SJCRH30 (cell line): ENCODE data around the gene FRMD5. TPM values are rescaled to one million over a fixed set of nuclear protein-coding genes. Genes with fewer than 3 reads are reported as not detected.
"Not testable (repeated sequence)": the region's sequence is repeated elsewhere in the genome, so short reads cannot be mapped to it uniquely, and the experiment has no call there.

Experiments used
- DNase-seq, 2 experiments: peaks; one replicate each; pipeline ENCODE4 v3.0.0-alpha.2; 2015 to 2020
- H3K27ac ChIP-seq: fragments of 250-450 bp; sonication (Bioruptor Pico); 2 replicates; pipeline ENCODE4 v1.5.1; 2020; ENCODE audit warnings: mild to moderate bottlenecking, moderate library complexity
- H3K27me3 ChIP-seq: fragments of 250-450 bp; sonication (Bioruptor Pico); 2 replicates; pipeline ENCODE4 v1.5.1; 2020; ENCODE audit warnings: mild to moderate bottlenecking, moderate library complexity
- H3K36me3 ChIP-seq: fragments of 250-450 bp; sonication (Bioruptor Pico); 2 replicates; pipeline ENCODE4 v1.5.1; 2020; ENCODE audit warnings: mild to moderate bottlenecking, moderate library complexity
- H3K4me1 ChIP-seq: fragments of 250-450 bp; sonication (Bioruptor Pico); 2 replicates; pipeline ENCODE4 v1.5.1; 2020; ENCODE audit warnings: mild to moderate bottlenecking, moderate library complexity
- H3K4me3 ChIP-seq: fragments of 250-450 bp; sonication (Bioruptor Pico); 2 replicates; pipeline ENCODE4 v1.5.1; 2020; ENCODE audit warnings: mild to moderate bottlenecking, moderate library complexity
- H3K9me3 ChIP-seq: fragments of 250-450 bp; sonication (Bioruptor Pico); replicated peaks from 2 replicates; pipeline ENCODE4 v1.5.1; 2020; ENCODE audit warnings: mild to moderate bottlenecking, moderate library complexity
- total RNA-seq: library from RNA; depleted of rRNA; stranded (reverse); fragments of >200 nt; shearing (Covaris generic); gene quantifications from 2 replicates; pipeline ENCODE4 v1.2.3, GENCODE V29; 2014; rRNA removed

The FRMD5 gene
- 0.46 and 0.49 TPM in 2 replicates for total RNA-seq

GRCh38 chr15:44195151-44195740 lies at the start of gene FRMD5:
TSS of gene FRMD5 (minus strand) at chr15:44195271.
- Histone ChIP-seq H3K9me3 (no peaks in the 10 kb centered on the region), H3K36me3 (no peaks in the 10 kb centered on the region), H3K4me1 (no peaks in the 10 kb centered on the region), H3K27me3 (peaks cover 9% of the 10 kb centered on the region; the same call in 1 of the 2 replicates), H3K4me3 (peak within 1 kb of the TSS; percentile 64), H3K27ac (no peak within 1 kb of the TSS)
- DNase-seq, result peak; percentile 89 to 95

DNA sequence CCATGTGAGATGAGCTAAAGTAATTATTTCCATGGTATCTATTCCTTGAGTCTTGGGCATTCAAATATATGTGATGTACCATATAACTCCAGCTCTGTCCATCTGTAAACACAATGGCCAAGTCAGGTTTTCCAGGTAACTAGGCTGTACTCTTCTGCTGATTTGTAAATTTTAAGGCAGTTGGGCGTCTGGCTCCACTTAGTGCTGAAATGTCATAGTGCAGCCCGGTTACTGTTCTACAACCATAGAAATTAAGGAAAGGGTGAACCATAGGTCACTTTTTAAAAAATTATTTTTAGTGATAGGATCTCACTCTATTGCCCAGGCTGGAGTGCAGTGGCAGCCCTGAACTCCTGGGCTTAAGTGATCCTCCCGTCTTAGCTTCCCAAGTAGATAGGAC lies 48.8 kb upstream of the FRMD5 start:
- peaks cover 11% of the 10 kb centered on the region for H3K4me1 ChIP-seq
- no peaks in the 10 kb centered on the region for H3K9me3 ChIP-seq
- H3K27ac ChIP-seq, result no peak overlapping the region
- H3K4me3 ChIP-seq, result no peak overlapping the region
- H3K36me3 ChIP-seq, result no peaks in the 10 kb centered on the region
- no peaks in the 10 kb centered on the region for H3K27me3 ChIP-seq
- no peak for DNase-seq

DNA sequence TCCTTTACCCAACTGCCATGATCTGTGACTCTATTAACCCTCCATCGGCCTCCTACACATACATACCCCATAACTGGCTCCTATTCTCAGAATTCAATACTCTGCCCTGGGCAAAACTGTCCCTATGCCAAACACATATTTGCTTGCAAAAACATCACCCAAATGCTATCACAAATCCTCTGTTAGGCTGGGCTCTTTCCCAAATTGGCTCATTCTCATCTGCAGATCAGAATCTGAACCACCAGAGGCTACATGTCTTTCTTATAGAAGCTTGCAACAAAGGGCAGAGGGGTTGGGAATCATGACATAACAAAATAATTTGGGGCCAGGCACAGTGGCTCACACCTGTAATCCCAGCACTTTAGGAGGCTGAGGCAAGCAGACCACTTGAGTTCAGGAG lies 48.1 kb upstream of the FRMD5 start:
- Histone ChIP-seq H3K36me3 (no peaks in the 10 kb centered on the region), H3K27ac (no peak overlapping the region), H3K27me3 (no peaks in the 10 kb centered on the region), H3K4me3 (no peak overlapping the region), H3K9me3 (no peaks in the 10 kb centered on the region), H3K4me1 (peaks cover 11% of the 10 kb centered on the region)
- peak in 1 of 2 experiments; percentile 29 for DNase-seq

- H3K27me3 ChIP-seq, result no peaks in the 10 kb centered on the region
- no peaks in the 10 kb centered on the region for H3K36me3 ChIP-seq
- no peak overlapping the region for H3K4me3 ChIP-seq
- no peak for DNase-seq
- H3K27ac ChIP-seq, result no peak overlapping the region
- no peaks in the 10 kb centered on the region; the same call in 1 of the 2 replicates for H3K9me3 ChIP-seq
- H3K4me1 ChIP-seq, result no peaks in the 10 kb centered on the region
Measured at GRCh38 chr15:44231842-44232241, 36.8 kb upstream of the FRMD5 start.

DNA sequence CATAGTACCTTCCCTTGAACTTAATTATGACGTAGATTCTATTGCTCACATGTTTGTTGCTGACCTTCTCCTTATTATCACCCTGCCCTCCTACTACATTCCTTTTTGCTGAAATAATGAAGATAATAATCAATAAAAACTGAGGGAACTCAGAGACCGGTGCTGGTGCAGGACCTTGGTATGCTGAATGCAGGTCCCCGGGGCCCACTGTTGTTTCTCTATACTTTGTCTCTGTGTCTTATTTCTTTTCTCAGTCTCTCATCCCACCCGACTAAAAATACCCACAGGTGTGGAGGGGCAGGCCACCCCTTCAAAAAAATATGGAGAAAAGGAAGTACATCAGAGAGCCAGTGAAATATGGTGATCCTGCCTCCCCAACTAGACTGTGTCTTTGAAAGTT lies 34.2 kb upstream of the FRMD5 start:
- not testable (repeated sequence) for H3K4me3 ChIP-seq, H3K36me3 ChIP-seq, H3K27me3 ChIP-seq, DNase-seq, H3K9me3 ChIP-seq, H3K27ac ChIP-seq, H3K4me1 ChIP-seq

- H3K36me3 ChIP-seq, result no peaks in the 10 kb centered on the region
- H3K4me3 ChIP-seq, result no peak overlapping the region
- no peaks in the 10 kb centered on the region for H3K4me1 ChIP-seq
- H3K9me3 ChIP-seq, result no peaks in the 10 kb centered on the region; the same call in none of the 2 replicates
- H3K27ac ChIP-seq, result no peak overlapping the region
- DNase-seq, result no peak
- no peaks in the 10 kb centered on the region for H3K27me3 ChIP-seq
Measured at GRCh38 chr15:44227584-44227983, 32.5 kb upstream of the FRMD5 start.

DNA sequence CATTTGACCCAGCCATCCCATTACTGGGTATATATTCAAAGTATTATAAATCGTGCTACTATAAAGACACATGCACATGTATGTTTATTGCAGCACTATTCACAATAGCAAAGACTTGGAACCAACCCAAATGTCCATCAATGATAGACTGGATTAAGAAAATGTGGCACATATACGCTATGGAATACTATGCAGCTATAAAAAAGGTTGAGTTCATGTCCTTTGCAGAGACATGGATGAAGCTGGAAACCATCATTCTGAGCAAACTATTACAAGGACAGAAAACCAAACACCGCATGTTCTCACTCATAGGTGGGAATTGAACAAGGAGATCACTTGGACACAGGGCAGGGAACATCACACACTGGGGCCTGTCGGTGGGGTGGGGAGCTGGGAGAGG lies 31.9 kb upstream of the FRMD5 start:
- not testable (repeated sequence) for H3K9me3 ChIP-seq, H3K4me1 ChIP-seq, DNase-seq

GRCh38 chr15:44222478-44222877 lies 27.4 kb upstream of the FRMD5 start:
- H3K27ac ChIP-seq, result no peak overlapping the region
- no peaks in the 10 kb centered on the region; the same call in none of the 2 replicates for H3K9me3 ChIP-seq
- no peak for DNase-seq

More for the DNA sequence above, 31.9 kb upstream of the FRMD5 start:
- not testable (repeated sequence) for H3K4me3 ChIP-seq, H3K27ac ChIP-seq, H3K36me3 ChIP-seq, H3K27me3 ChIP-seq

GRCh38 chr15:44219073-44219472 lies 24.0 kb upstream of the FRMD5 start:
- Histone ChIP-seq H3K4me3 (no peak overlapping the region), H3K4me1 (peaks cover 10% of the 10 kb centered on the region; the same call in 1 of the 2 replicates), H3K27me3 (no peaks in the 10 kb centered on the region), H3K27ac (no peak overlapping the region), H3K36me3 (no peaks in the 10 kb centered on the region), H3K9me3 (no peaks in the 10 kb centered on the region)
- peak in 1 of 2 experiments; percentile 47 for DNase-seq

More at GRCh38 chr15:44222478-44222877, 27.4 kb upstream of the FRMD5 start:
- H3K4me3 ChIP-seq, result no peak overlapping the region
- H3K36me3 ChIP-seq, result no peaks in the 10 kb centered on the region
- H3K27me3 ChIP-seq, result no peaks in the 10 kb centered on the region
- H3K4me1 ChIP-seq, result peaks cover 6% of the 10 kb centered on the region; the same call in 1 of the 2 replicates

- DNase-seq, result no peak
- H3K27ac ChIP-seq, result no peak overlapping the region
- no peaks in the 10 kb centered on the region for H3K9me3 ChIP-seq
Measured at GRCh38 chr15:44216958-44217357, 21.9 kb upstream of the FRMD5 start.

DNA sequence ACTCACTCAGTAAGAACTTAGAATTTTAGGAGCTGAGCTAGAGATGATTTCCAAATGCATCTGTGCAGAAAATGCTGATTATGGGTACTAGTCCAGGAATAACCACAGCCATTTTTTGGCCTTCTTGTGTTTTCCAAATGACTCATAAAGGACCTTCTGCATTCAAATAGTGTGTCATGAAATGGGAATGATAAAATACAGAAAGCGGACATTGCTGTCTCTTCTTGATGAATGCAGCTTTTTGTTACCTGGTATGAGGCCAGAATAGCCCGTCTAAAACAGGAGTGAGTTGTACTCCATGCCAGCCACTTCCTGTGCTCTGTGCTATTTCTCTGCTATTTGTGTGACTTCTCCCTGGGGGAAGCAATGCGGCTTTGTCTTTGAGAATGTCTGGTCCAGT lies 20.5 kb upstream of the FRMD5 start:
- H3K27ac ChIP-seq, result no peak overlapping the region
- no peaks in the 10 kb centered on the region for H3K36me3 ChIP-seq
- no peaks in the 10 kb centered on the region for H3K27me3 ChIP-seq
- H3K4me3 ChIP-seq, result no peak overlapping the region
- peaks cover 10% of the 10 kb centered on the region; the same call in 1 of the 2 replicates for H3K4me1 ChIP-seq
- H3K9me3 ChIP-seq, result no peaks in the 10 kb centered on the region
- peak; percentile 8 to 24 for DNase-seq

More at GRCh38 chr15:44216958-44217357, 21.9 kb upstream of the FRMD5 start:
- H3K36me3 ChIP-seq, result no peaks in the 10 kb centered on the region
- no peak overlapping the region for H3K4me3 ChIP-seq
- peaks cover 10% of the 10 kb centered on the region; the same call in 1 of the 2 replicates for H3K4me1 ChIP-seq
- H3K27me3 ChIP-seq, result no peaks in the 10 kb centered on the region

DNA sequence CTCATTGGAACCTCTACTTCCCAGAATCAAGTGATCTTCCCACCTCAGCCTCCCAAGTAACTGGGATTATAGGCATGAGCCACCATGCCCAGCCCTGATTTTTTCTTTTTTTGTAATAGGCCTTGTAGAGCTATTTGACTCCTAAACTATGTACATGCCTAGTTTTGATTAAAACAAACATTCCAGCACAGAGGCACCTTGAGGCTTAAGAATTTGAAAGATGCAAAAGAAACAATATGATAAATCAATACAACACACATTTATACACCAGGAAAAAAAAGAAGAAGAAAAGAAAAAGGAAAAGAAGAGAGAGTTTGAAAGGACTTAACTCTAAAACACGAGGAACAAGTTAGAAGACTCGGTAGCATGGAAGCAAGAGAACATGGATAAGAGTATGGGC lies 13.9 kb upstream of the FRMD5 start:
- DNase-seq, result no peak
- H3K27me3 ChIP-seq, result no peaks in the 10 kb centered on the region
- H3K4me3 ChIP-seq, result no peak overlapping the region
- no peak overlapping the region for H3K27ac ChIP-seq
- H3K36me3 ChIP-seq, result no peaks in the 10 kb centered on the region
- no peaks in the 10 kb centered on the region for H3K9me3 ChIP-seq
- H3K4me1 ChIP-seq, result peaks cover 9% of the 10 kb centered on the region

GRCh38 chr15:44207643-44208042 lies 12.6 kb upstream of the FRMD5 start:
- Histone ChIP-seq H3K27ac (no peak overlapping the region), H3K27me3 (no peaks in the 10 kb centered on the region), H3K4me1 (peaks cover 9% of the 10 kb centered on the region), H3K4me3 (no peak overlapping the region), H3K36me3 (no peaks in the 10 kb centered on the region), H3K9me3 (no peaks in the 10 kb centered on the region)
- peak in 1 of 2 experiments; percentile 20 for DNase-seq

- Histone ChIP-seq H3K27me3 (0 out of 2 replicates have a peak, but pooled peaks cover 2% of the 10 kb centered on the region), H3K4me3 (no peak overlapping the region), H3K36me3 (no peaks in the 10 kb centered on the region), H3K27ac (no peak overlapping the region), H3K4me1 (no peaks in the 10 kb centered on the region), H3K9me3 (no peaks in the 10 kb centered on the region)
- no peak for DNase-seq
Measured at GRCh38 chr15:44199393-44199792, 4.3 kb upstream of the FRMD5 start.

- Histone ChIP-seq H3K36me3 (no peaks in the 10 kb centered on the region), H3K27me3 (peaks cover 9% of the 10 kb centered on the region; the same call in 1 of the 2 replicates), H3K4me3 (peak overlapping the region; percentile 64), H3K9me3 (no peaks in the 10 kb centered on the region), H3K4me1 (no peaks in the 10 kb centered on the region), H3K27ac (no peak overlapping the region)
- peak in 1 of 2 experiments; percentile 12 for DNase-seq
Measured at GRCh38 chr15:44194323-44195150, 534 bp downstream of the FRMD5 start.
